HEK293 (cell line): ENCODE measurements around the gene CFAP99.

ENCODE experiments used
- BCL11A ChIP-seq: fragments of 450-650 bp; formaldehyde crosslinking; IDR thresholded peaks from 2 replicates; pipeline ENCODE4 v1.5.1; 2016; ENCODE audit warnings: low read depth, missing biosample characterization, missing genetic modification characterization
- EGR2 ChIP-seq: fragments of 450-650 bp; formaldehyde crosslinking; IDR thresholded peaks from 2 replicates; pipeline ENCODE4 v1.5.1; 2016; ENCODE audit warnings: low read depth, missing biosample characterization, missing genetic modification characterization
- GLIS1 ChIP-seq: fragments of 450-650 bp; formaldehyde crosslinking; IDR thresholded peaks from 2 replicates; pipeline ENCODE4 v1.5.1; 2016; ENCODE audit warnings: missing biosample characterization, missing genetic modification characterization
- HOXA7 ChIP-seq: sonication (generic); formaldehyde crosslinking; IDR thresholded peaks from 2 replicates; pipeline ENCODE4 v1.8.1; 2022; ENCODE audit warnings: missing genetic modification reagents, borderline replicate concordance
- KLF8 ChIP-seq: fragments of 450-650 bp; formaldehyde crosslinking; IDR thresholded peaks from 2 replicates; pipeline ENCODE4 v1.5.1; 2016; ENCODE audit warnings: missing biosample characterization, missing genetic modification characterization
- SCRT1 ChIP-seq: fragments of 450-650 bp; formaldehyde crosslinking; IDR thresholded peaks from 2 replicates; pipeline ENCODE4 v1.5.1; 2016; ENCODE audit warnings: missing biosample characterization, missing genetic modification characterization, borderline replicate concordance
- TRIM28 ChIP-seq: IDR thresholded peaks from 2 replicates; pipeline ENCODE4 v1.6.1; 2011; ENCODE audit warnings: low read length, control low read depth, borderline replicate concordance
- ZBTB7A ChIP-seq: fragments of 450-650 bp; formaldehyde crosslinking; IDR thresholded peaks from 2 replicates; pipeline ENCODE4 v1.5.1; 2016; ENCODE audit warnings: low read depth, missing biosample characterization, missing genetic modification characterization
- ZFP37 ChIP-seq: fragments of 450-650 bp; formaldehyde crosslinking; IDR thresholded peaks from 2 replicates; pipeline ENCODE4 v1.5.1; 2016; ENCODE audit warnings: missing biosample characterization, missing genetic modification characterization
- ZFP41 ChIP-seq: fragments of 450-650 bp; formaldehyde crosslinking; IDR thresholded peaks from 2 replicates; pipeline ENCODE4 v1.5.1; 2016; ENCODE audit warnings: missing biosample characterization, missing genetic modification characterization, borderline replicate concordance
- ZNF112 ChIP-seq: fragments of 450-650 bp; formaldehyde crosslinking; IDR thresholded peaks from 2 replicates; pipeline ENCODE4 v1.5.0; 2017; ENCODE audit warnings: missing biosample characterization, missing genetic modification characterization
- ZNF24 ChIP-seq: fragments of 450-650 bp; formaldehyde crosslinking; IDR thresholded peaks from 2 replicates; pipeline ENCODE4 v1.5.1; 2016; ENCODE audit warnings: missing biosample characterization, missing genetic modification characterization
- ZNF248 ChIP-seq: fragments of 450-650 bp; formaldehyde crosslinking; IDR thresholded peaks from 2 replicates; pipeline ENCODE4 v1.5.1; 2017; ENCODE audit warnings: missing biosample characterization, missing genetic modification characterization
- ZNF311 ChIP-seq: fragments of 450-650 bp; formaldehyde crosslinking; IDR thresholded peaks from 2 replicates; pipeline ENCODE4 v1.5.1; 2017; ENCODE audit warnings: missing biosample characterization, missing genetic modification characterization, borderline replicate concordance
- ZNF404 ChIP-seq: fragments of 450-650 bp; formaldehyde crosslinking; IDR thresholded peaks from 2 replicates; pipeline ENCODE4 v1.5.1; 2017; ENCODE audit warnings: missing biosample characterization, missing genetic modification characterization
- ZNF416 ChIP-seq: fragments of 450-650 bp; formaldehyde crosslinking; IDR thresholded peaks from 2 replicates; pipeline ENCODE4 v1.5.1; 2016; ENCODE audit warnings: missing biosample characterization, missing genetic modification characterization
- ZNF785 ChIP-seq: fragments of 450-650 bp; formaldehyde crosslinking; IDR thresholded peaks from 2 replicates; pipeline ENCODE4 v1.5.1; 2016; ENCODE audit warnings: missing biosample characterization, missing genetic modification characterization
- ZNF792 ChIP-seq: fragments of 450-650 bp; formaldehyde crosslinking; IDR thresholded peaks from 2 replicates; pipeline ENCODE4 v1.5.1; 2016; ENCODE audit warnings: missing biosample characterization, missing genetic modification characterization
- TF ChIP-seq, protein P1 (sequence below): fragments of 450-650 bp; formaldehyde crosslinking; optimal IDR thresholded peaks from 2 replicates; pipeline ENCODE3; 2016; ENCODE audit warnings: missing biosample characterization, mild to moderate bottlenecking, missing genetic modification characterization
- TF ChIP-seq, protein P2 (sequence below): fragments of 450-650 bp; formaldehyde crosslinking; IDR thresholded peaks from 2 replicates; pipeline ENCODE4 v1.5.1; 2017; ENCODE audit warnings: missing biosample characterization, missing genetic modification characterization
- TF ChIP-seq, protein P3 (sequence below): fragments of 450-650 bp; formaldehyde crosslinking; IDR thresholded peaks from 2 replicates; pipeline ENCODE4 v1.5.1; 2016; ENCODE audit warnings: missing biosample characterization, missing genetic modification characterization
- TF ChIP-seq, protein P4 (sequence below): fragments of 450-650 bp; formaldehyde crosslinking; conservative IDR thresholded peaks from 2 replicates; pipeline ENCODE4 v1.5.1; 2016; ENCODE audit warnings: low read depth, missing biosample characterization, missing genetic modification characterization
- TF ChIP-seq, protein P5 (sequence below): fragments of 450-650 bp; formaldehyde crosslinking; IDR thresholded peaks from 2 replicates; pipeline ENCODE4 v1.5.1; 2016; ENCODE audit warnings: missing biosample characterization, missing genetic modification characterization
- TF ChIP-seq, protein P6 (sequence below): fragments of 450-650 bp; formaldehyde crosslinking; IDR thresholded peaks from 2 replicates; pipeline ENCODE4 v1.5.1; 2016; ENCODE audit warnings: missing biosample characterization, missing genetic modification characterization
- TF ChIP-seq, protein P7 (sequence below): fragments of 450-650 bp; IDR thresholded peaks from 2 replicates; pipeline ENCODE4 v1.5.1; 2018; ENCODE audit warnings: missing biosample characterization, mild to moderate bottlenecking, missing genetic modification characterization

The CFAP99 gene

DNA sequence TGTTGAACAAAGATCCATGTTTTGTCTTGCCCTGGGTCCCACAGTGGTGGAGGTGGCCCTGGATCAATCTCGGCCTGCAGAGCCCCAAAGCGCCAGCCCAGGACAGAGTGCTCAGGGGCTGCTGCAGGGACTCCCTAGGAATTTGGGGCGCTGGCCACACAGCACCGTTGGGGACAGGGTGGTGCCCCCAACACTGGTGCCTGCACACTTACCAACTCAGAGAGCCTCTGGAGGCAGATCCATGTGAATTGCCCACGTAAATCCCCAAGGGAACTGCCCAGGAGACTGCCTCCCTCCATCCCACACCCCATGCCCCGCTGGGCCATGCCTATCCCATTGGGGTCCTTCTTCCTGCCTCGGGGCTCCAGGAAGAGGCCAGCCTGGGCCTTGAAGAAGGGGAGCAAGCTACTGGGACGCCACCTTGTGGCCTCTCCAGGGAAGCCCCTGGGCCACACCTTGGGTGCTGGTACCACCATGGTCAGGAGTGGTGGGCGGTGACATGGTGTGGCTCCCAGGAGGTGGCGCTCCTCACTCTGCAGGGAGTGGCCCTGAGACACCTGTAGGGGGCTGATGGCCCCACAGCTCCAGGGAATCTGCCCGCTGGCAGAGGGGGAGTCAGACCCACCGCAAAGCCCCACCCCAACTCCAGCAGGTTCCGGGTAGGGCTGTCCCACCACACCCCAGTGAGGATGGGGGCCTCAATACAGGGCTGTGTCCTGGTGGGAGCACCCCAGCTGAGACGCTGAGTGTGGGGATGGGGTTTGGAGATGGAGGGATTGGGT lies 22.8 kb downstream of the CFAP99 start (continued):
- TF ChIP-seq ZBTB7A (no peak), ZNF24 (tag by site-specific recombination) (no peak), ZNF311 (tag by site-specific recombination) (no peak), ZFP37 (tag by site-specific recombination) (peak; percentile 77; the same call in 1 of the 2 replicates), ZNF248 (tag by site-specific recombination) (no peak), TRIM28 (no peak), BCL11A (no peak), KLF8 (0 out of 2 replicates have a peak, but pooled peaks have one; percentile 21), ZNF785 (no peak), SCRT1 (tag by site-specific recombination) (peak; percentile 85; the same call in 1 of the 2 replicates), ZFP41 (tag by site-specific recombination) (no peak), GLIS1 (tag by site-specific recombination) (peak; percentile 91), ZNF792 (tag by site-specific recombination) (no peak), EGR2 (tag by site-specific recombination) (peak; percentile 64), HOXA7 (CRISPR knock-in tag) (no peak), ZNF404 (tag by site-specific recombination) (no peak), ZNF416 (tag by site-specific recombination) (no peak), ZNF112 (tag by site-specific recombination) (no peak)
- TF ChIP-seq, protein P1, sequence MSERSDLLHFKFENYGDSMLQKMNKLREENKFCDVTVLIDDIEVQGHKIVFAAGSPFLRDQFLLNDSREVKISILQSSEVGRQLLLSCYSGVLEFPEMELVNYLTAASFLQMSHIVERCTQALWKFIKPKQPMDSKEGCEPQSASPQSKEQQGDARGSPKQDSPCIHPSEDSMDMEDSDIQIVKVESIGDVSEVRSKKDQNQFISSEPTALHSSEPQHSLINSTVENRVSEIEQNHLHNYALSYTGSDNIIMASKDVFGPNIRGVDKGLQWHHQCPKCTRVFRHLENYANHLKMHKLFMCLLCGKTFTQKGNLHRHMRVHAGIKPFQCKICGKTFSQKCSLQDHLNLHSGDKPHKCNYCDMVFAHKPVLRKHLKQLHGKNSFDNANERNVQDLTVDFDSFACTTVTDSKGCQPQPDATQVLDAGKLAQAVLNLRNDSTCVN (tag by site-specific recombination), result no peak
- TF ChIP-seq, protein P2, sequence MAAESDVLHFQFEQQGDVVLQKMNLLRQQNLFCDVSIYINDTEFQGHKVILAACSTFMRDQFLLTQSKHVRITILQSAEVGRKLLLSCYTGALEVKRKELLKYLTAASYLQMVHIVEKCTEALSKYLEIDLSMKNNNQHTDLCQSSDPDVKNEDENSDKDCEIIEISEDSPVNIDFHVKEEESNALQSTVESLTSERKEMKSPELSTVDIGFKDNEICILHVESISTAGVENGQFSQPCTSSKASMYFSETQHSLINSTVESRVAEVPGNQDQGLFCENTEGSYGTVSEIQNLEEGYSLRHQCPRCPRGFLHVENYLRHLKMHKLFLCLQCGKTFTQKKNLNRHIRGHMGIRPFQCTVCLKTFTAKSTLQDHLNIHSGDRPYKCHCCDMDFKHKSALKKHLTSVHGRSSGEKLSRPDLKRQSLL (tag by site-specific recombination), result no peak
- TF ChIP-seq, protein P3, sequence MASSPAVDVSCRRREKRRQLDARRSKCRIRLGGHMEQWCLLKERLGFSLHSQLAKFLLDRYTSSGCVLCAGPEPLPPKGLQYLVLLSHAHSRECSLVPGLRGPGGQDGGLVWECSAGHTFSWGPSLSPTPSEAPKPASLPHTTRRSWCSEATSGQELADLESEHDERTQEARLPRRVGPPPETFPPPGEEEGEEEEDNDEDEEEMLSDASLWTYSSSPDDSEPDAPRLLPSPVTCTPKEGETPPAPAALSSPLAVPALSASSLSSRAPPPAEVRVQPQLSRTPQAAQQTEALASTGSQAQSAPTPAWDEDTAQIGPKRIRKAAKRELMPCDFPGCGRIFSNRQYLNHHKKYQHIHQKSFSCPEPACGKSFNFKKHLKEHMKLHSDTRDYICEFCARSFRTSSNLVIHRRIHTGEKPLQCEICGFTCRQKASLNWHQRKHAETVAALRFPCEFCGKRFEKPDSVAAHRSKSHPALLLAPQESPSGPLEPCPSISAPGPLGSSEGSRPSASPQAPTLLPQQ (tag by site-specific recombination), result 0 out of 2 replicates have a peak, but pooled peaks have one; percentile 33
- TF ChIP-seq, protein P4, sequence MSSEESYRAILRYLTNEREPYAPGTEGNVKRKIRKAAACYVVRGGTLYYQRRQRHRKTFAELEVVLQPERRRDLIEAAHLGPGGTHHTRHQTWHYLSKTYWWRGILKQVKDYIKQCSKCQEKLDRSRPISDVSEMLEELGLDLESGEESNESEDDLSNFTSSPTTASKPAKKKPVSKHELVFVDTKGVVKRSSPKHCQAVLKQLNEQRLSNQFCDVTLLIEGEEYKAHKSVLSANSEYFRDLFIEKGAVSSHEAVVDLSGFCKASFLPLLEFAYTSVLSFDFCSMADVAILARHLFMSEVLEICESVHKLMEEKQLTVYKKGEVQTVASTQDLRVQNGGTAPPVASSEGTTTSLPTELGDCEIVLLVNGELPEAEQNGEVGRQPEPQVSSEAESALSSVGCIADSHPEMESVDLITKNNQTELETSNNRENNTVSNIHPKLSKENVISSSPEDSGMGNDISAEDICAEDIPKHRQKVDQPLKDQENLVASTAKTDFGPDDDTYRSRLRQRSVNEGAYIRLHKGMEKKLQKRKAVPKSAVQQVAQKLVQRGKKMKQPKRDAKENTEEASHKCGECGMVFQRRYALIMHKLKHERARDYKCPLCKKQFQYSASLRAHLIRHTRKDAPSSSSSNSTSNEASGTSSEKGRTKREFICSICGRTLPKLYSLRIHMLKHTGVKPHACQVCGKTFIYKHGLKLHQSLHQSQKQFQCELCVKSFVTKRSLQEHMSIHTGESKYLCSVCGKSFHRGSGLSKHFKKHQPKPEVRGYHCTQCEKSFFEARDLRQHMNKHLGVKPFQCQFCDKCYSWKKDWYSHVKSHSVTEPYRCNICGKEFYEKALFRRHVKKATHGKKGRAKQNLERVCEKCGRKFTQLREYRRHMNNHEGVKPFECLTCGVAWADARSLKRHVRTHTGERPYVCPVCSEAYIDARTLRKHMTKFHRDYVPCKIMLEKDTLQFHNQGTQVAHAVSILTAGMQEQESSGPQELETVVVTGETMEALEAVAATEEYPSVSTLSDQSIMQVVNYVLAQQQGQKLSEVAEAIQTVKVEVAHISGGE (tag by site-specific recombination), result no peak
- TF ChIP-seq, protein P5, sequence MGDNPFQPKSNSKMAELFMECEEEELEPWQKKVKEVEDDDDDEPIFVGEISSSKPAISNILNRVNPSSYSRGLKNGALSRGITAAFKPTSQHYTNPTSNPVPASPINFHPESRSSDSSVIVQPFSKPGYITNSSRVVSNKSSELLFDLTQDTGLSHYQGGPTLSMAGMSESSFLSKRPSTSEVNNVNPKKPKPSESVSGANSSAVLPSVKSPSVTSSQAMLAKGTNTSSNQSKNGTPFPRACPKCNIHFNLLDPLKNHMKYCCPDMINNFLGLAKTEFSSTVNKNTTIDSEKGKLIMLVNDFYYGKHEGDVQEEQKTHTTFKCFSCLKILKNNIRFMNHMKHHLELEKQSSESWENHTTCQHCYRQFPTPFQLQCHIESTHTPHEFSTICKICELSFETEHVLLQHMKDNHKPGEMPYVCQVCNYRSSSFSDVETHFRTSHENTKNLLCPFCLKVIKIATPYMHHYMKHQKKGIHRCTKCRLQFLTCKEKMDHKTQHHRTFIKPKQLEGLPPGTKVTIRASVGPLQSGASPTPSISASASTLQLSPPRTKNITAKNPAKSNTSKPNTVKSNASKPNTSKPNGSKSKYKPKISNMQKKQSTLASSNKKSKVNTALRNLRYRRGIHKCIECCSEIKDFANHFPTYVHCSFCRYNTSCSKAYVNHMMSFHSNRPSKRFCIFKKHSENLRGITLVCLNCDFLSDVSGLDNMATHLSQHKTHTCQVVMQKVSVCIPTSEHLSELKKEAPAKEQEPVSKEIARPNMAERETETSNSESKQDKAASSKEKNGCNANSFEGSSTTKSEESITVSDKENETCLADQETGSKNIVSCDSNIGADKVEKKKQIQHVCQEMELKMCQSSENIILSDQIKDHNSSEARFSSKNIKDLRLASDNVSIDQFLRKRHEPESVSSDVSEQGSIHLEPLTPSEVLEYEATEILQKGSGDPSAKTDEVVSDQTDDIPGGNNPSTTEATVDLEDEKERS, result no peak
- TF ChIP-seq, protein P6, sequence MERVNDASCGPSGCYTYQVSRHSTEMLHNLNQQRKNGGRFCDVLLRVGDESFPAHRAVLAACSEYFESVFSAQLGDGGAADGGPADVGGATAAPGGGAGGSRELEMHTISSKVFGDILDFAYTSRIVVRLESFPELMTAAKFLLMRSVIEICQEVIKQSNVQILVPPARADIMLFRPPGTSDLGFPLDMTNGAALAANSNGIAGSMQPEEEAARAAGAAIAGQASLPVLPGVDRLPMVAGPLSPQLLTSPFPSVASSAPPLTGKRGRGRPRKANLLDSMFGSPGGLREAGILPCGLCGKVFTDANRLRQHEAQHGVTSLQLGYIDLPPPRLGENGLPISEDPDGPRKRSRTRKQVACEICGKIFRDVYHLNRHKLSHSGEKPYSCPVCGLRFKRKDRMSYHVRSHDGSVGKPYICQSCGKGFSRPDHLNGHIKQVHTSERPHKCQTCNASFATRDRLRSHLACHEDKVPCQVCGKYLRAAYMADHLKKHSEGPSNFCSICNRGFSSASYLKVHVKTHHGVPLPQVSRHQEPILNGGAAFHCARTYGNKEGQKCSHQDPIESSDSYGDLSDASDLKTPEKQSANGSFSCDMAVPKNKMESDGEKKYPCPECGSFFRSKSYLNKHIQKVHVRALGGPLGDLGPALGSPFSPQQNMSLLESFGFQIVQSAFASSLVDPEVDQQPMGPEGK (tag by site-specific recombination), result peak; percentile 64
- TF ChIP-seq, protein P7, sequence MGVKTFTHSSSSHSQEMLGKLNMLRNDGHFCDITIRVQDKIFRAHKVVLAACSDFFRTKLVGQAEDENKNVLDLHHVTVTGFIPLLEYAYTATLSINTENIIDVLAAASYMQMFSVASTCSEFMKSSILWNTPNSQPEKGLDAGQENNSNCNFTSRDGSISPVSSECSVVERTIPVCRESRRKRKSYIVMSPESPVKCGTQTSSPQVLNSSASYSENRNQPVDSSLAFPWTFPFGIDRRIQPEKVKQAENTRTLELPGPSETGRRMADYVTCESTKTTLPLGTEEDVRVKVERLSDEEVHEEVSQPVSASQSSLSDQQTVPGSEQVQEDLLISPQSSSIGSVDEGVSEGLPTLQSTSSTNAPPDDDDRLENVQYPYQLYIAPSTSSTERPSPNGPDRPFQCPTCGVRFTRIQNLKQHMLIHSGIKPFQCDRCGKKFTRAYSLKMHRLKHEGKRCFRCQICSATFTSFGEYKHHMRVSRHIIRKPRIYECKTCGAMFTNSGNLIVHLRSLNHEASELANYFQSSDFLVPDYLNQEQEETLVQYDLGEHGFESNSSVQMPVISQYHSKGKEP (tag by site-specific recombination), result no peak
